SK-N-SH treated with all-trans-retinoic acid at 6 μM for 48 hours (cell line): ENCODE data around the gene KCNK1.

Source experiments
- ATAC-seq: fragments of 200-7000 bp; cut with Tn5 transposase; 3 replicates; pipeline ENCODE4 v1.9.1; 2020; ENCODE audit warnings: mild to moderate bottlenecking, moderate library complexity
- ARNTL ChIP-seq: fragments of 450-650 bp; formaldehyde crosslinking; IDR thresholded peaks from 2 replicates; pipeline ENCODE4 v1.5.0; 2020; ENCODE audit warnings: low read depth, mild to moderate bottlenecking, moderate library complexity, borderline replicate concordance
- BACH2 ChIP-seq: fragments of 250-450 bp; sonication (Bioruptor Pico); IDR thresholded peaks from 2 replicates; pipeline ENCODE4 v1.9.0; 2021; ENCODE audit warnings: mild to moderate bottlenecking, borderline replicate concordance
- CSDC2 ChIP-seq: fragments of 250-450 bp; sonication (Bioruptor Pico); IDR thresholded peaks from 2 replicates; pipeline ENCODE4 v1.5.0; 2020; ENCODE audit warnings: mild to moderate bottlenecking, moderate library complexity
- ESRRG ChIP-seq: fragments of 250-450 bp; sonication (Bioruptor Pico); IDR thresholded peaks from 2 replicates; pipeline ENCODE4 v1.6.1; 2021; ENCODE audit warnings: mild to moderate bottlenecking
- GLIS3 ChIP-seq: fragments of 250-450 bp; sonication (Bioruptor Pico); IDR thresholded peaks from 2 replicates; pipeline ENCODE4 v1.5.0; 2020; ENCODE audit warnings: mild to moderate bottlenecking, moderate library complexity
- ISL1 ChIP-seq: fragments of 250-450 bp; sonication (Bioruptor Pico); IDR thresholded peaks from 2 replicates; pipeline ENCODE4 v2.1.2; 2022; ENCODE audit warnings: mild to moderate bottlenecking, moderate library complexity
- OSR1 ChIP-seq: fragments of 250-450 bp; sonication (Bioruptor Pico); IDR thresholded peaks from 2 replicates; pipeline ENCODE4 v1.8.0; 2022; ENCODE audit warnings: moderate library complexity, mild to moderate bottlenecking, inconsistent platforms
- PPARA ChIP-seq: fragments of 250-450 bp; sonication (Bioruptor Pico); IDR thresholded peaks from 2 replicates; pipeline ENCODE4 v1.5.0; 2020; ENCODE audit warnings: mild to moderate bottlenecking, borderline replicate concordance
- RARB ChIP-seq: fragments of 250-450 bp; sonication (Bioruptor Pico); IDR thresholded peaks from 2 replicates; pipeline ENCODE4 v1.8.0; 2021; ENCODE audit warnings: mild to moderate bottlenecking, moderate library complexity
- SNAI2 ChIP-seq: fragments of 250-450 bp; sonication (Bioruptor Pico); IDR thresholded peaks from 2 replicates; pipeline ENCODE4 v1.5.0; 2020; ENCODE audit warnings: mild to moderate bottlenecking, moderate library complexity
- TOX ChIP-seq: fragments of 250-450 bp; sonication (Bioruptor Pico); IDR thresholded peaks from 2 replicates; pipeline ENCODE4 v1.8.0; 2021; ENCODE audit warnings: mild to moderate bottlenecking, moderate library complexity, borderline replicate concordance
- ZC3H10 ChIP-seq: fragments of 250-450 bp; sonication (Bioruptor Pico); IDR thresholded peaks from 2 replicates; pipeline ENCODE4 v1.5.1; 2021; ENCODE audit warnings: mild to moderate bottlenecking, moderate library complexity
- ZNF565 ChIP-seq: fragments of 450-650 bp; formaldehyde crosslinking; conservative IDR thresholded peaks from 2 replicates; pipeline ENCODE4 v1.5.0; 2020; ENCODE audit warnings: low read depth, mild to moderate bottlenecking, moderate library complexity
- ZNF70 ChIP-seq: fragments of 450-650 bp; formaldehyde crosslinking; IDR thresholded peaks from 2 replicates; pipeline ENCODE4 v1.5.0; 2020; ENCODE audit warnings: mild to moderate bottlenecking, moderate library complexity
- ZNF8 ChIP-seq: fragments of 450-650 bp; formaldehyde crosslinking; IDR thresholded peaks from 2 replicates; pipeline ENCODE4 v1.5.0; 2020; ENCODE audit warnings: mild to moderate bottlenecking, moderate library complexity
- TF ChIP-seq, protein P1 (sequence below): fragments of 250-450 bp; sonication (Bioruptor Pico); IDR thresholded peaks from 2 replicates; pipeline ENCODE4 v1.5.1; 2020; ENCODE audit warnings: low read depth, mild to moderate bottlenecking, moderate library complexity
- TF ChIP-seq, protein P2 (sequence below): fragments of 250-450 bp; sonication (Bioruptor Pico); IDR thresholded peaks from 2 replicates; pipeline ENCODE4 v1.8.0; 2021; ENCODE audit warnings: low read depth, mild to moderate bottlenecking, moderate library complexity, borderline replicate concordance
- TF ChIP-seq, protein P3 (sequence below): fragments of 250-450 bp; sonication (Bioruptor Pico); IDR thresholded peaks from 2 replicates; pipeline ENCODE4 v1.5.1; 2021; ENCODE audit warnings: mild to moderate bottlenecking, moderate library complexity
- TF ChIP-seq, protein P4 (sequence below): fragments of 250-450 bp; sonication (Bioruptor Pico); IDR thresholded peaks from 2 replicates; pipeline ENCODE4 v1.8.0; 2020; ENCODE audit warnings: mild to moderate bottlenecking, moderate library complexity, borderline replicate concordance
- TF ChIP-seq, protein P5 (sequence below): fragments of 250-450 bp; sonication (Bioruptor Pico); IDR thresholded peaks from 2 replicates; pipeline ENCODE4 v1.5.0; 2020; ENCODE audit warnings: mild to moderate bottlenecking, moderate library complexity

KCNK1 gene

DNA sequence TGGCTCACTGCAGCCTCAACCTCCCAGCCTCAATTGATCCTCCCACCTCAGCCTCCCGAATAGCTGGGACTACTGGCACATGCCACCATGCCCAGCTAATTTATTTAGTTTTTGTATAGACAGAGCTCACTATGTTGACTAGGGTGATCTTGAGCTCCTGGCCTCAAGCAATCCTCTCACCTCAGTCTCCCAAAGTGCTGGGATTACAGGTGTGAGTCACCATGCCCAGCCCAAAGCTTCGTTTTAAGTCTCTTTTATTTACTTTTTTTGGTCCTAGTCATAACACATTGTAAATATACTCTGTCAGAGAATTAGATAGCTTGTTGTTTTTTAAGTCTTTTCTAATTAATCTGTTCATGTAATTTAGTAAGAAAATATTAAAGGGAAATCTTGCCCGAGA is 42.8 kb downstream of the KCNK1 start:
- no peak for ATAC-seq
- TF ChIP-seq, protein P1, sequence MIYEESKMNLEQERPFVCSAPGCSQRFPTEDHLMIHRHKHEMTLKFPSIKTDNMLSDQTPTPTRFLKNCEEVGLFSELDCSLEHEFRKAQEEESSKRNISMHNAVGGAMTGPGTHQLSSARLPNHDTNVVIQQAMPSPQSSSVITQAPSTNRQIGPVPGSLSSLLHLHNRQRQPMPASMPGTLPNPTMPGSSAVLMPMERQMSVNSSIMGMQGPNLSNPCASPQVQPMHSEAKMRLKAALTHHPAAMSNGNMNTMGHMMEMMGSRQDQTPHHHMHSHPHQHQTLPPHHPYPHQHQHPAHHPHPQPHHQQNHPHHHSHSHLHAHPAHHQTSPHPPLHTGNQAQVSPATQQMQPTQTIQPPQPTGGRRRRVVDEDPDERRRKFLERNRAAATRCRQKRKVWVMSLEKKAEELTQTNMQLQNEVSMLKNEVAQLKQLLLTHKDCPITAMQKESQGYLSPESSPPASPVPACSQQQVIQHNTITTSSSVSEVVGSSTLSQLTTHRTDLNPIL (CRISPR knock-in tag) = no peak
- TF ChIP-seq OSR1 (CRISPR knock-in tag) = no peak
- TF ChIP-seq, all 23 proteins: peak for 0

DNA sequence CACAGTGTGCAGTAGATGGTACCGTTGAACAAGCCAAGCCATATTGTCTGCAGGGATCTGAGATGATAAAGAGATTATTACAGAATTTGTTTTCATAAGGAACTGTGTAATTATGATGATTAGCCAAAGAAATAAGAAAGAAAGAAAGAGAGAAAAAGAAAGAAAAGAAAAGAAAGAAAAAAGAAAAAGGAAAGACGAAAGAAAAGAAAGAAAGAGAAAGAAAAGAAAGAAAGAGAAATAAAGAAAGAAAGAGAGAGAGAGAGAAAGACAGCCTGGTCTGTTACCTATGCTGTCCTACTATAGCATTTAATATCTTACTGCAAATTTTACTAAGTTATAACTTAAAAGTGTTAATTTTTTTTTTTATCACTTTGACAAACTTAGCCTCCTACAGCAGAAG is 43.6 kb downstream of the KCNK1 start:
- TF ChIP-seq SNAI2 (no peak), ARNTL (no peak), PPARA (CRISPR knock-in tag) (no peak), TOX (CRISPR knock-in tag) (no peak), ZNF565 (no peak), CSDC2 (no peak), ZNF8 (CRISPR knock-in tag) (no peak), GLIS3 (CRISPR knock-in tag) (no peak), ESRRG (CRISPR knock-in tag) (no peak), RARB (CRISPR knock-in tag) (no peak), OSR1 (CRISPR knock-in tag) (no peak)
- TF ChIP-seq, protein P2, sequence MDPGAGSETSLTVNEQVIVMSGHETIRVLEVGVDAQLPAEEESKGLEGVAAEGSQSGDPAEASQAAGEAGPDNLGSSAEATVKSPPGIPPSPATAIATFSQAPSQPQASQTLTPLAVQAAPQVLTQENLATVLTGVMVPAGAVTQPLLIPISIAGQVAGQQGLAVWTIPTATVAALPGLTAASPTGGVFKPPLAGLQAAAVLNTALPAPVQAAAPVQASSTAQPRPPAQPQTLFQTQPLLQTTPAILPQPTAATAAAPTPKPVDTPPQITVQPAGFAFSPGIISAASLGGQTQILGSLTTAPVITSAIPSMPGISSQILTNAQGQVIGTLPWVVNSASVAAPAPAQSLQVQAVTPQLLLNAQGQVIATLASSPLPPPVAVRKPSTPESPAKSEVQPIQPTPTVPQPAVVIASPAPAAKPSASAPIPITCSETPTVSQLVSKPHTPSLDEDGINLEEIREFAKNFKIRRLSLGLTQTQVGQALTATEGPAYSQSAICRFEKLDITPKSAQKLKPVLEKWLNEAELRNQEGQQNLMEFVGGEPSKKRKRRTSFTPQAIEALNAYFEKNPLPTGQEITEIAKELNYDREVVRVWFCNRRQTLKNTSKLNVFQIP (CRISPR knock-in tag) = no peak
- TF ChIP-seq, all 23 proteins: peak for 0

DNA sequence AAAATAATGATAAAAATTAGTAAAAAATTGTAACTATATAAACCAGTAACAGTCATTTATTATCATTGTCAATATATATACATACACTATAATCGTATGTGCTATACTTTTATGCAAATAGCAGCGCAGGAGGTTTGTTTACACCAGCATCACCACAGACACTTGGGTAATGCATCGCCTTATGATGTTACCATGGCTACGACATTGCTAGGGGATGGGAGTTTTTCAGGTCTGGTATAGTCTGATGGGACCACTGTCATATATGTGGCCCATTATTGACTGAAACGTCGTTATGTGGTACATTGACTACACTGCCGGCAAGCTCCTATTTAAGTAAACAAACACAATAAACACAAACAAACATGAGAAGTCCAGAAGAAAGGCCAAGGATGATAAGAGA is 45.6 kb downstream of the KCNK1 start:
- no peak for TF ChIP-seq RARB (CRISPR knock-in tag)
- TF ChIP-seq, protein P3, sequence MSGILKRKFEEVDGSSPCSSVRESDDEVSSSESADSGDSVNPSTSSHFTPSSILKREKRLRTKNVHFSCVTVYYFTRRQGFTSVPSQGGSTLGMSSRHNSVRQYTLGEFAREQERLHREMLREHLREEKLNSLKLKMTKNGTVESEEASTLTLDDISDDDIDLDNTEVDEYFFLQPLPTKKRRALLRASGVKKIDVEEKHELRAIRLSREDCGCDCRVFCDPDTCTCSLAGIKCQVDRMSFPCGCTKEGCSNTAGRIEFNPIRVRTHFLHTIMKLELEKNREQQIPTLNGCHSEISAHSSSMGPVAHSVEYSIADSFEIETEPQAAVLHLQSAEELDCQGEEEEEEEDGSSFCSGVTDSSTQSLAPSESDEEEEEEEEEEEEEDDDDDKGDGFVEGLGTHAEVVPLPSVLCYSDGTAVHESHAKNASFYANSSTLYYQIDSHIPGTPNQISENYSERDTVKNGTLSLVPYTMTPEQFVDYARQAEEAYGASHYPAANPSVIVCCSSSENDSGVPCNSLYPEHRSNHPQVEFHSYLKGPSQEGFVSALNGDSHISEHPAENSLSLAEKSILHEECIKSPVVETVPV (CRISPR knock-in tag) = no peak
- TF ChIP-seq, protein P1 (CRISPR knock-in tag) = no peak
- TF ChIP-seq ZNF70 = no peak
- TF ChIP-seq, protein P4, sequence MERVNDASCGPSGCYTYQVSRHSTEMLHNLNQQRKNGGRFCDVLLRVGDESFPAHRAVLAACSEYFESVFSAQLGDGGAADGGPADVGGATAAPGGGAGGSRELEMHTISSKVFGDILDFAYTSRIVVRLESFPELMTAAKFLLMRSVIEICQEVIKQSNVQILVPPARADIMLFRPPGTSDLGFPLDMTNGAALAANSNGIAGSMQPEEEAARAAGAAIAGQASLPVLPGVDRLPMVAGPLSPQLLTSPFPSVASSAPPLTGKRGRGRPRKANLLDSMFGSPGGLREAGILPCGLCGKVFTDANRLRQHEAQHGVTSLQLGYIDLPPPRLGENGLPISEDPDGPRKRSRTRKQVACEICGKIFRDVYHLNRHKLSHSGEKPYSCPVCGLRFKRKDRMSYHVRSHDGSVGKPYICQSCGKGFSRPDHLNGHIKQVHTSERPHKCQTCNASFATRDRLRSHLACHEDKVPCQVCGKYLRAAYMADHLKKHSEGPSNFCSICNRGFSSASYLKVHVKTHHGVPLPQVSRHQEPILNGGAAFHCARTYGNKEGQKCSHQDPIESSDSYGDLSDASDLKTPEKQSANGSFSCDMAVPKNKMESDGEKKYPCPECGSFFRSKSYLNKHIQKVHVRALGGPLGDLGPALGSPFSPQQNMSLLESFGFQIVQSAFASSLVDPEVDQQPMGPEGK (CRISPR knock-in tag) = no peak
- TF ChIP-seq, protein P2 (CRISPR knock-in tag) = no peak
- TF ChIP-seq OSR1 (CRISPR knock-in tag) = no peak
- TF ChIP-seq ZNF565 = no peak
- no peak for TF ChIP-seq GLIS3 (CRISPR knock-in tag)
- no peak for TF ChIP-seq ARNTL
- TF ChIP-seq ZC3H10 (CRISPR knock-in tag) = no peak
- TF ChIP-seq BACH2 = no peak
- no peak for TF ChIP-seq ISL1 (CRISPR knock-in tag)
- TF ChIP-seq, protein P5, sequence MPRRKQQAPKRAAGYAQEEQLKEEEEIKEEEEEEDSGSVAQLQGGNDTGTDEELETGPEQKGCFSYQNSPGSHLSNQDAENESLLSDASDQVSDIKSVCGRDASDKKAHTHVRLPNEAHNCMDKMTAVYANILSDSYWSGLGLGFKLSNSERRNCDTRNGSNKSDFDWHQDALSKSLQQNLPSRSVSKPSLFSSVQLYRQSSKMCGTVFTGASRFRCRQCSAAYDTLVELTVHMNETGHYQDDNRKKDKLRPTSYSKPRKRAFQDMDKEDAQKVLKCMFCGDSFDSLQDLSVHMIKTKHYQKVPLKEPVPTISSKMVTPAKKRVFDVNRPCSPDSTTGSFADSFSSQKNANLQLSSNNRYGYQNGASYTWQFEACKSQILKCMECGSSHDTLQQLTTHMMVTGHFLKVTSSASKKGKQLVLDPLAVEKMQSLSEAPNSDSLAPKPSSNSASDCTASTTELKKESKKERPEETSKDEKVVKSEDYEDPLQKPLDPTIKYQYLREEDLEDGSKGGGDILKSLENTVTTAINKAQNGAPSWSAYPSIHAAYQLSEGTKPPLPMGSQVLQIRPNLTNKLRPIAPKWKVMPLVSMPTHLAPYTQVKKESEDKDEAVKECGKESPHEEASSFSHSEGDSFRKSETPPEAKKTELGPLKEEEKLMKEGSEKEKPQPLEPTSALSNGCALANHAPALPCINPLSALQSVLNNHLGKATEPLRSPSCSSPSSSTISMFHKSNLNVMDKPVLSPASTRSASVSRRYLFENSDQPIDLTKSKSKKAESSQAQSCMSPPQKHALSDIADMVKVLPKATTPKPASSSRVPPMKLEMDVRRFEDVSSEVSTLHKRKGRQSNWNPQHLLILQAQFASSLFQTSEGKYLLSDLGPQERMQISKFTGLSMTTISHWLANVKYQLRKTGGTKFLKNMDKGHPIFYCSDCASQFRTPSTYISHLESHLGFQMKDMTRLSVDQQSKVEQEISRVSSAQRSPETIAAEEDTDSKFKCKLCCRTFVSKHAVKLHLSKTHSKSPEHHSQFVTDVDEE (CRISPR knock-in tag) = no peak
- TF ChIP-seq ZNF8 (CRISPR knock-in tag) = no peak
- TF ChIP-seq PPARA (CRISPR knock-in tag) = no peak
- no peak for ATAC-seq

More for the DNA sequence above, 43.6 kb downstream of the KCNK1 start:
- no peak for ATAC-seq
